IMR-90 (cell line): ENCODE measurements around the gene CDH13. TPM values are rescaled to one million over a fixed set of nuclear protein-coding genes. Genes with fewer than 3 reads are reported as not detected.

Experiments
- ATAC-seq: fragments of 200-7000 bp; cut with Tn5 transposase; 2 replicates; pipeline ENCODE4 v1.9.1; 2020; ENCODE audit warnings: low read depth, mild to moderate bottlenecking, moderate library complexity
- BruUV-seq: library from RNA; stranded (reverse); fragments of 400-500 nt; replicated peaks from 2 replicates; lab custom pipeline; 2021; lab: Mats Ljungman, UMichigan
- CTCF ChIA-PET: fragments of 300-600 bp; formaldehyde crosslinking; extraction: SDS; loops from one replicate; lab custom pipeline; 2021; ENCODE audit warnings: antibody characterized with exemption; lab: Yijun Ruan, JAX
- POLR2A ChIA-PET: fragments of 300-600 bp; sonication (Branson Sonifier 250); formaldehyde crosslinking; loops from one replicate; lab custom pipeline; 2022; ENCODE audit warnings: antibody characterized with exemption; ENCODE audit not compliant: unreplicated experiment; lab: Charles Lee
- DNase-seq: peaks from one replicate; pipeline ENCODE4 v3.0.0; 2013
- H2AFZ ChIP-seq: replicated peaks from 2 replicates; pipeline ENCODE3; 2013; ENCODE audit warnings: low read length, mild to moderate bottlenecking; ENCODE audit not compliant: poor library complexity
- H2AK5ac ChIP-seq: 2 replicates; pipeline ENCODE4 v1.6.1; 2013; ENCODE audit warnings: low read depth, low read length, inconsistent platforms
- H2AK9ac ChIP-seq: replicated peaks from 2 replicates; pipeline ENCODE3; 2013; ENCODE audit warnings: mild to moderate bottlenecking, low read depth, low read length, moderate library complexity; ENCODE audit not compliant: poor library complexity
- H2BK120ac ChIP-seq: 2 replicates; pipeline ENCODE4 v1.6.1; 2013; ENCODE audit warnings: low read depth, low read length, inconsistent platforms
- H2BK15ac ChIP-seq: 3 replicates; pipeline ENCODE4 v1.6.1; 2013; ENCODE audit warnings: low read depth, low read length, inconsistent platforms
- H2BK20ac ChIP-seq: 2 replicates; pipeline ENCODE4 v1.6.1; 2013; ENCODE audit warnings: low read depth, mild to moderate bottlenecking, inconsistent platforms, low read length, moderate library complexity
- H2BK5ac ChIP-seq: 2 replicates; pipeline ENCODE4 v1.6.1; 2013; ENCODE audit warnings: mild to moderate bottlenecking, low read depth, low read length, inconsistent platforms; ENCODE audit not compliant: poor library complexity, severe bottlenecking
- H3K14ac ChIP-seq: replicated peaks from 2 replicates; pipeline ENCODE4 v1.6.1; 2013; ENCODE audit warnings: low read depth, low read length, inconsistent platforms
- H3K18ac ChIP-seq: 2 replicates; pipeline ENCODE4 v1.6.1; 2013; ENCODE audit warnings: low read depth, low read length, control low read depth
- H3K23ac ChIP-seq: 2 replicates; pipeline ENCODE4 v1.6.1; 2013; ENCODE audit warnings: low read depth, low read length, inconsistent platforms
- H3K27ac ChIP-seq: 2 replicates; pipeline ENCODE4 v1.5.1; 2013; ENCODE audit warnings: mild to moderate bottlenecking, control low read depth, low read length; ENCODE audit not compliant: insufficient read depth
- H3K27me3 ChIP-seq: 2 replicates; pipeline ENCODE4 v1.6.1; 2013; ENCODE audit warnings: low read length; ENCODE audit not compliant: control insufficient read depth, insufficient read depth
- H3K36me3 ChIP-seq: 2 replicates; pipeline ENCODE4 v1.6.1; 2013; ENCODE audit warnings: low read length, mixed read lengths; ENCODE audit not compliant: control insufficient read depth, insufficient read depth
- H3K4ac ChIP-seq: 2 replicates; pipeline ENCODE4 v1.6.1; 2013; ENCODE audit warnings: low read depth, low read length, inconsistent platforms
- H3K4me1 ChIP-seq: 2 replicates; pipeline ENCODE4 v1.6.1; 2013; ENCODE audit warnings: low read length, mixed read lengths; ENCODE audit not compliant: control insufficient read depth, insufficient read depth
- H3K4me2 ChIP-seq: 2 replicates; pipeline ENCODE4 v1.6.1; 2013; ENCODE audit warnings: low read depth, mild to moderate bottlenecking, control low read depth, low read length, moderate library complexity
- H3K4me3 ChIP-seq: 2 replicates; pipeline ENCODE4 v1.5.1; 2013; ENCODE audit warnings: low read depth, mild to moderate bottlenecking, control low read depth, low read length, moderate library complexity; ENCODE audit not compliant: insufficient read depth
- H3K56ac ChIP-seq: 2 replicates; pipeline ENCODE4 v1.6.1; 2013; ENCODE audit warnings: low read length, inconsistent platforms; ENCODE audit not compliant: insufficient read depth; ENCODE audit errors: extremely low read depth
- H3K79me1 ChIP-seq, 2 experiments: 2 replicates each; pipeline ENCODE4 v1.6.1; 2013; ENCODE audit warnings: low read length in 2 of 2, inconsistent platforms in 1 of 2, low read depth in 1 of 2
- H3K9ac ChIP-seq: 2 replicates; pipeline ENCODE4 v1.6.1; 2013; ENCODE audit warnings: low read depth, low read length, control low read depth
- H3K9me1 ChIP-seq: 2 replicates; pipeline ENCODE4 v1.6.1; 2013; ENCODE audit warnings: low read length, inconsistent platforms; ENCODE audit not compliant: insufficient read depth
- H3K9me3 ChIP-seq: 2 replicates; pipeline ENCODE4 v1.6.1; 2013; ENCODE audit warnings: low read length; ENCODE audit not compliant: control insufficient read depth, insufficient read depth
- H4K20me1 ChIP-seq: 2 replicates; pipeline ENCODE4 v1.6.1; 2013; ENCODE audit warnings: low read length, inconsistent platforms; ENCODE audit not compliant: insufficient read depth
- H4K5ac ChIP-seq: 2 replicates; pipeline ENCODE4 v1.6.1; 2013; ENCODE audit warnings: mild to moderate bottlenecking, low read depth, low read length, control low read depth
- H4K8ac ChIP-seq, 2 experiments: 2 replicates each; pipeline ENCODE4 v1.6.1; 2013; ENCODE audit warnings: low read depth in 2 of 2, low read length in 2 of 2, control low read depth in 1 of 2, inconsistent platforms in 1 of 2
- H4K91ac ChIP-seq: 2 replicates; pipeline ENCODE4 v1.6.1; 2013; ENCODE audit warnings: low read depth, low read length, inconsistent platforms; ENCODE audit not compliant: insufficient read depth
- BHLHE40 ChIP-seq: fragments of 150-350 bp; IDR thresholded peaks from 2 replicates; pipeline ENCODE4 v1.6.1; 2016; ENCODE audit warnings: mild to moderate bottlenecking, low read depth, low read length
- CEBPB ChIP-seq: IDR thresholded peaks from 2 replicates; pipeline ENCODE4 v1.6.1; 2012; ENCODE audit warnings: low read depth, low read length, improper control_type of control experiment
- CHD1 ChIP-seq: IDR thresholded peaks from 2 replicates; pipeline ENCODE4 v1.6.1; 2012; ENCODE audit warnings: low read depth, low read length, improper control_type of control experiment
- ELK1 ChIP-seq: fragments of 150-350 bp; IDR thresholded peaks from 2 replicates; pipeline ENCODE4 v1.6.1; 2016; ENCODE audit warnings: low read depth, mild to moderate bottlenecking, low read length, moderate library complexity, borderline replicate concordance
- FOS ChIP-seq: fragments of 150-350 bp; IDR thresholded peaks from 2 replicates; pipeline ENCODE4 v1.6.1; 2016; ENCODE audit warnings: low read depth, low read length
- MAFK ChIP-seq: IDR thresholded peaks from 2 replicates; pipeline ENCODE4 v1.6.1; 2012; ENCODE audit warnings: low read depth, low read length, improper control_type of control experiment
- MAZ ChIP-seq: IDR thresholded peaks from 2 replicates; pipeline ENCODE4 v1.6.1; 2012; ENCODE audit warnings: low read depth, mild to moderate bottlenecking, low read length, improper control_type of control experiment, moderate library complexity, borderline replicate concordance
- MXI1 ChIP-seq: IDR thresholded peaks from 2 replicates; pipeline ENCODE4 v1.6.1; 2012; ENCODE audit warnings: low read depth, mild to moderate bottlenecking, low read length, moderate library complexity, borderline replicate concordance
- POLR2A ChIP-seq: IDR thresholded peaks from 2 replicates; pipeline ENCODE4 v1.6.1; 2012; ENCODE audit warnings: mild to moderate bottlenecking, low read depth, low read length
- RAD21 ChIP-seq: IDR thresholded peaks from 2 replicates; pipeline ENCODE4 v1.6.1; 2012; ENCODE audit warnings: low read length, improper control_type of control experiment
- RCOR1 ChIP-seq: IDR thresholded peaks from 2 replicates; pipeline ENCODE4 v1.6.1; 2012; ENCODE audit warnings: mild to moderate bottlenecking, low read length, improper control_type of control experiment; ENCODE audit not compliant: insufficient replicate concordance
- RFX5 ChIP-seq: IDR thresholded peaks from 2 replicates; pipeline ENCODE4 v1.8.0; 2012; ENCODE audit warnings: low read depth, mild to moderate bottlenecking, low read length, moderate library complexity
- SMC3 ChIP-seq: fragments of 150-350 bp; IDR thresholded peaks from 2 replicates; pipeline ENCODE4 v1.6.1; 2016; ENCODE audit warnings: low read depth, mild to moderate bottlenecking, antibody characterized with exemption, low read length, moderate library complexity
- WGBS, 2 experiments: methylation state at CpG; one replicate each; pipeline versions ENCODE4 v1.1.5 to v1.1.7; 2013; ENCODE audit warnings: missing lambda C conversion rate in 2 of 2; ENCODE audit not compliant: insufficient read length in 1 of 2; ENCODE audit errors: extremely low coverage in 2 of 2; 5-methylcytosine and 5-hydroxymethylcytosine counted together
- dilution Hi-C: fragments of 300-500 bp; cut with HindIII; formaldehyde crosslinking; loops from one replicate; pipeline ENCODE4 v1.14.3; 2018; ENCODE audit warnings: low sequenced_read_pairs; ENCODE audit not compliant: unreplicated experiment
- in situ Hi-C: fragments of 300-500 bp; cut with MboI; formaldehyde crosslinking; loops from 3 replicates; pipeline ENCODE4 v1.14.3; 2019; ENCODE audit warnings: low sequenced_read_pairs, inconsistent platforms, mixed read lengths
- intact Hi-C: fragments of 100-400 bp; cut with micrococcal nuclease; formaldehyde crosslinking; loops from 2 replicates; pipeline ENCODE4 v1.10.0; 2022
- polyA plus RNA-seq, 3 experiments: library from polyadenylated mRNA; depleted of rRNA; stranded (reverse); fragments of >200 nt; gene quantifications; 2 replicates each; pipeline ENCODE4 v1.2.3, GENCODE V29; 2012; ENCODE audit warnings: low replicate concordance in 1 of 3
- total RNA-seq: library from RNA; depleted of rRNA; stranded (reverse); fragments of >200 nt; gene quantifications from 2 replicates; pipeline ENCODE4 v1.2.3, GENCODE V29; 2012

Gene CDH13
- total and polyA plus RNA-seq, 2 of the 4 experiments (the other 2 are of a cell fraction) = 61.6 to 74.7 TPM

GRCh38 chr16:82628088-82628423 is 1.3 kb downstream of the CDH13 start:
- intact Hi-C loops = loop anchor here (10.0 kb wide), 2 partner anchors 363 to 727 kb away; no protein-coding TSS in a partner anchor
- peak overlapping the region; percentile 69; the same call in 1 of the 3 replicates for H2BK15ac ChIP-seq
- ATAC-seq (peak; percentile 22), DNase-seq (peak; percentile 26)
- peak overlapping the region; percentile 67 for H2BK5ac ChIP-seq
- 18% methylated on average over 7 of the region's 13 CpGs; no CpG with 5 or more reads in 1 of the 2 experiments for WGBS, 2 experiments
- peaks cover 12% of the 10 kb centered on the region for H3K27me3 ChIP-seq
- peak overlapping the region; percentile 84 for H3K4ac ChIP-seq
- peak overlapping the region; percentile 45; the same call in 1 of the 2 replicates for H3K56ac ChIP-seq
- peaks cover 18% of the 10 kb centered on the region for H3K9me1 ChIP-seq
- peak overlapping the region; percentile 58 for H3K18ac ChIP-seq
- peak overlapping the region; percentile 46 for H3K27ac ChIP-seq
- BruUV-seq = no TSS peak
- H3K36me3 ChIP-seq = no peaks in the 10 kb centered on the region
- H2AK5ac ChIP-seq = peak overlapping the region; percentile 76
- peak overlapping the region; percentile 9 to 72; a peak in 3 of 4 replicates for H4K8ac ChIP-seq
- peak overlapping the region; percentile 60 for H3K4me3 ChIP-seq
- TF ChIP-seq MAZ = no peak
- no peak for TF ChIP-seq BHLHE40
- TF ChIP-seq MXI1 = no peak
- TF ChIP-seq RAD21 = no peak
- no peak for TF ChIP-seq MAFK
- no peak for TF ChIP-seq SMC3
- TF ChIP-seq CHD1 = no peak
- TF ChIP-seq POLR2A = no peak
- TF ChIP-seq FOS = no peak
- no peak for TF ChIP-seq ELK1
- no peak for TF ChIP-seq CEBPB
- TF ChIP-seq RFX5 = no peak
- TF ChIP-seq RCOR1 = no peak
- in situ Hi-C loops = loop anchor here (10.0 kb wide), 1 partner anchor 587 kb away; no protein-coding TSS in a partner anchor
- H2BK20ac ChIP-seq = peak overlapping the region; percentile 71
- peak overlapping the region; percentile 65 for H2BK120ac ChIP-seq
- H4K5ac ChIP-seq = peak overlapping the region; percentile 14; the same call in 1 of the 2 replicates
- H3K4me1 ChIP-seq = peaks cover 18% of the 10 kb centered on the region
- CTCF ChIA-PET = interaction anchor here (0.6 kb wide), 1 partner anchor 652 kb away, joined by 3 read pairs; no protein-coding TSS in a partner anchor
- H3K9me3 ChIP-seq = no peaks in the 10 kb centered on the region
- peaks cover 26 to 44% of the 10 kb centered on the region in 2 experiments for H3K79me1 ChIP-seq
- POLR2A ChIA-PET = no interaction called here
- peak overlapping the region; percentile 92 for H2AK9ac ChIP-seq
- dilution Hi-C loops = no loop called here
- H3K4me2 ChIP-seq = peak overlapping the region; percentile 84
- H4K91ac ChIP-seq = peak overlapping the region; percentile 39
- H3K9ac ChIP-seq = peak overlapping the region; percentile 78
- peak overlapping the region; percentile 95 for H2AFZ ChIP-seq
- peak overlapping the region; percentile 88 for H3K14ac ChIP-seq
- H4K20me1 ChIP-seq = no peaks in the 10 kb centered on the region
- peak overlapping the region; percentile 94 for H3K23ac ChIP-seq
